Head of caudate nucleus (tissue), 42 donors: ENCODE data around the gene AHCYL2.
"Not testable (repeated sequence)": the region's sequence is repeated elsewhere in the genome, so short reads cannot be mapped to it uniquely, and the experiment has no call there.

Source experiments
- DNase-seq, 42 donors: peaks; one replicate each; pipeline versions ENCODE4 v3.0.0 to v3.0.0-alpha.2; 2020 to 2021; ENCODE audit warnings: mixed read lengths in 7 of 42
- intact Hi-C: fragments of 100-400 bp; cut with DNase I; formaldehyde crosslinking; loops from one replicate; pipeline ENCODE4 v1.15.0; 2022

The AHCYL2 gene

DNA sequence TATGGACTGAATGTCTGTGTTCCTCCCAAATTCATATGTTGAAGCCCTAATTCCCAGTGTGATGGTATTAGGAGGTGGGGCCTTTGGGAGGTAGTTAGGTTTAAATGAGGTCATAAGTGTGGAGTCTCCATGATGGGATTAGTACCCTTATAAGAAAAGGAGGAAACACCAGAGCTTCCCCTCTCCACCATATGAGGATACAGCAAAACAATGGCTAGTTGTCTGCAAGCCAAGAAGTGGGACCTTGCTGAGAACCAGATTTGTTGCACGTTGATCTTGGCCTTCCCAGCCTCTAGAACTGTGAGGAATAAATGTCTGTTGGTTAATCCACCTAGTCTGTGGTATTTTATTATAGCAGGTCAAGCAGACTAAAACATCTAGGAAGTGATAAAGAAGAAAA is 102.2 kb downstream of the AHCYL2 start:
- DNase-seq, result no peak
- intact Hi-C loops, result no loop called here

DNA sequence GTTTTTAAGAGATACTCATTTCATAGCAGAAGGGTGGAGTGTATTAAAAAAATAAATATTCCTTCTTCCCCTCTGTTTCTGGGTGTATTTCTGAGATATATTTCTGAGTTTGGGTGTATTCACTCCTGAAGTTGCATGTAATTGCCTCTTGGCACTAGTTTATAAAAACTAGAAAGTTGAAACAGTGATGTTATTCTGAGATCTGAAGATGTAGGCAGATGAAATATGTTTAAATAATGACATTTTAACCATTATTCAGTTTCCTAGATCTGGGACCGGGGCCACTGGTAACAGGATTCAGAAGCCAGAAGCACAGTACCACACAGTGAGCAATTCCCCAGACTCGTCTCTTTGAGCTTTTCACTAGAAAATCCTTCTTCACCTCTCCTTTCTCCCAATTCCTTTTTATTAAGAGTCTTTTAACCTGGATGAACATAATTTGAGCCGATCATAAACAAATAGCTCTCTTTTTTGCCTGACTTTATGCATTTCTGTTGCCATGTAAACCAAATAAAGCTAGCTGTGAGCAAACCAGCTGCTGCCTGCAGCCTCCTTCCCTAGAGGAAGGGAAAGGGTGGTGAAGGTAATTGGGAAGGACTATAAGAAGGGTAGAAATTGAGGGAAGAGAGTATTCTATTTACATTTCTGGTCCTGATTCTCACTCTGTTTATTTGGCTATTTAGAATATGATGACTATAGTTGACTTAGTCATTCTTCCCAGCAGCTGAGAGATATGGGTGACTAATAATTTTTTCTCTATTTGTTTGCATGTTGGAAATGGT is 107.6 kb downstream of the AHCYL2 start:
- DNase-seq, result no peak
- intact Hi-C loops, result no loop called here

DNA sequence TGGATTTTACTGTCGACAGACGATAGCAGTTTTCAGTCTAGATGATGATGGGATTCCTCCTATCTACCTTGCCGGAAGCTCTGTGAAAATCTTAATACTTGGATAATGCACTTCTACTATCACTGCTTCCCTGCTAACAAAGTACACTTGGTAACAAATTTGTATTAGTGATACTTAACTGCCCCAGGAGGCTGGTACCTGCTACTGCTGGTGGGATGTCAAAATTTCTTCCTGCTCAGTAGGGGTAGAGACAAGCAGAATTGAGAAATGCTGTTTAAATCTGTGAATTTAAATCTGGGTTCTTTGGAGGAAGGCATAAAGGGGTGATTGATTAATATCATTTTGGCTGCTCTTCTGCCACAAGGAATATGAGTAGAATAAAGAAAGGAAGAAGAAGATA is 109.6 kb downstream of the AHCYL2 start:
- no peak for DNase-seq
- intact Hi-C loops, result no loop called here

DNA sequence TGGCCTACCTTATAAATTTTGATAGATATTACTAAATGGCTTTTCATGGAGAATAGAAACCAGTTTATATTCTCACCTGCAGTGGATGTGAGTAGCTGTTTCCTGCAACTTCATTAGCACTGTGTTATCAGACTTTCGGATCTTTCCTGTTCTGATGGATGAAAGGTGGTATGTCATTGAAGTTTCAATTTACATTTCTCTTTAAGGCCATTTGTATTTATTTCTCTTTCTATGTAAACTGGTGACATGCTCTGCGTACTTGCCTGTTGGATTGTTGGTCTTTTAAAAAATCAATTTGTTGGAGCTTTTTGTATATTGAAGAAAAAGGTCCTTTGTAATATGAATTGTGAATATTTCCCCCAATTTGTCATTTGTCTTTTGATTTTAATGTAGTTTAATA is 113.6 kb downstream of the AHCYL2 start:
- no peak for DNase-seq

DNA sequence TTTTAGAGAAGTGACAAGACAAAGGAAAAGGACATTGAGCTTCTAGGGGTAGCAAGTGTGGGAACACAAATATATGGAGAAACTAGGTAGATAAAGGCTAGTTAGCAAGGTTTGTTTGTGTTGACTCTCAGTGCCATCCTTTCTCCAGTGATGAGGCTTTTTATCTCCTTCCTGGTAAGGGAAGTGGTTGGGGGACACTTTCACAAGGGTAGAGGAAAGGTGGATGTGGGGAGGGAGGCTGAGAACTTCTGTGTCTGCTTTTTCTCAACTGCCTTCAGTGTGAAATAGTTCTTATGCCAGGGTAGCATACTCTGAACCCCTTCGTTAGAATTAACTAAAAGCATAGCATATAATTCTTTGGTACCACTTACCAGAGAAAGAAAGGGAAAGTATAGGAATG is 116.4 kb downstream of the AHCYL2 start:
- no peak for DNase-seq
- intact Hi-C loops, result no loop called here

More for the DNA sequence above, 113.6 kb downstream of the AHCYL2 start:
- intact Hi-C loops, result no loop called here

DNA sequence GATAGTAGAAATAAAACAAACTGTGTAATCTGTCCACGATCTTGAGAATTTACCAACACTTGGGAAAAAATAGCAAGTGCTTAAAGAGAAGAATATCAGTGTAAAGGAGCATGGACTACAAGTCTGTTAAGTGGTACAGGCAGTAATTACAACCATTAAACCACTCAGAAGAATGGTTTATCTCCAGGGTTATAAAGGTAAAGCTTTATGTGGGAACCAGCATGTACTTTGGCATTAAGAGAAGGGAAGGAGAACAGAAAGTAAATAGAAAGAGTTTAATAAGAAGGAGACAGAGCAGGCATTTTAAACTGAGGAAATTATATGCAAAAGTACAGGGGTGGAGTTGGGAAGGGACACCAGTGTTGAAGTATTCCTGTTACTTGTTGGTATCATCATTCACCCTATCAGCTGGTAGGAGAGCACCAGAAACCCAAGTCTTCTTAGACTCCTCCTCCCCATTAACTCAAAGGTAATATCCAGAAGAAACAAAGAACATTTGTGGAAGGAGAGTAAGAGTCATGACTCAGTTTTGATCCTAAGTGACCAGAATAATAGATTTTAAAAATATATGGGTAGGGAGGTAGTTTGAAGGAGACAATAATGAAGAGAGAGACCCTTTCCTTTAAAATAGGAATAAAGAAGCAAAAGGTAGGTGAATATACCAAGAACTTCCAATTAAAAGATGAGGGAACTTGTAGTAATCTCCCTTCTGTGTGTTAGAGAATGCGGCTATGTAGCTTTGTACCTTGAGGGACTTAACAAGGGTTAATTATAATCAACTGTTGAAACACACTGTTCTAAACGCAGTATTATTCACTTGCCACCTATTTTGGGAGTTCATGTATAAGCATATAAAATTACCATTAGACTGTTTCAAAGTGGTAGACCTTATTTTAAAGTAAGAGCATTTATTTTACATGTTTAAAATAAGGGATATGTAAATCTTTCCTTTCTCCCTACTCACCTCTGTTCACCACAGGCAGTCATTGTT is 117.3 kb downstream of the AHCYL2 start:
- intact Hi-C loops, result no loop called here
- DNase-seq, result no peak

DNA sequence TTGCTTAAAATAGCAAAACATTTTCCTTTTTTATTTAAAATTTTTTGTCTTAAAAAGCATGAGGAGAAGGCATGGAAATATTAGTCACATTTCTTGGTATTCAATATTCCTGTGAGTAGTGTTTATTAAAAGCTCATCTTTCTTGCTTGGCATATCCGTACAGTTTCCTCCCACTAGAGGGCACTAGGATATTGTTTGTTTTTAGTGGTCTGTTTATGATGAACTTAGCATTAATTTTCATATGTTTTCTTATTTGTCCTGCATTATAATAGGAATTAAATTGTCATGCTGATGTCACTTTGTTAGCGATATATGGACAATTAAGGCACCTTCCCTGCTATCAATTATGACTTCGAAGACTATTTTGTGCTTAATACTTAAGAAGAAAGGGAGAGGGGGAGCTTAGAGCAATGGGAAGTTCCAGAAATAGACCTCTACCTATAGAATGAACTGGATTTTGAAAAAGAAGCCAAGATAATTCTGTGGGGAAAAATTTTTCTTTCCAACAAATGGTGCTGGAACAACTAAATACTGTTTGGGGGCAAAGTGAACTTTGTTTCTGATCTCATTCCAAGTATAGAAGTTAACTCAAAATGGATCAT is 118.4 kb downstream of the AHCYL2 start:
- intact Hi-C loops, result no loop called here
- peak in 10 of 42 donors; percentile 5 to 59 (median 31) for DNase-seq

DNA sequence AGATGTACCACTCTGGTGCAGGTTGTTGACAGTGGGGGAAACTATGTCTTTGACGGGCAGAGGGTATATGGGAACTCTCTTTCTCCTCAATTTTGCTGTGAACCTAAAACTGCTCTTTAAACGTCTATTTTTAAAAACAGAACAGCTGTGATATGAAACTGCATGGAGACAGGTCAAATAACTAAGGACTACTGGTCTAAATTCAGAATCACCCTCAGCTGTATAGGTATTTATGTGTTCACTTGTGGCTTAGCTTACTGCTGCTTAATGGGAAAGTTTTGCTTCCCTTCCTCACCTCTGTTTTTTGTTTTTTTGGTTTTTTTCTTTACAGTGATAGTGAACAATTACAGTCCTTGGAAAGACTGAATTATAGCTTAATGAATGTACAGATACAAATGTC is 122.5 kb downstream of the AHCYL2 start:
- DNase-seq, result no peak
- intact Hi-C loops, result no loop called here

DNA sequence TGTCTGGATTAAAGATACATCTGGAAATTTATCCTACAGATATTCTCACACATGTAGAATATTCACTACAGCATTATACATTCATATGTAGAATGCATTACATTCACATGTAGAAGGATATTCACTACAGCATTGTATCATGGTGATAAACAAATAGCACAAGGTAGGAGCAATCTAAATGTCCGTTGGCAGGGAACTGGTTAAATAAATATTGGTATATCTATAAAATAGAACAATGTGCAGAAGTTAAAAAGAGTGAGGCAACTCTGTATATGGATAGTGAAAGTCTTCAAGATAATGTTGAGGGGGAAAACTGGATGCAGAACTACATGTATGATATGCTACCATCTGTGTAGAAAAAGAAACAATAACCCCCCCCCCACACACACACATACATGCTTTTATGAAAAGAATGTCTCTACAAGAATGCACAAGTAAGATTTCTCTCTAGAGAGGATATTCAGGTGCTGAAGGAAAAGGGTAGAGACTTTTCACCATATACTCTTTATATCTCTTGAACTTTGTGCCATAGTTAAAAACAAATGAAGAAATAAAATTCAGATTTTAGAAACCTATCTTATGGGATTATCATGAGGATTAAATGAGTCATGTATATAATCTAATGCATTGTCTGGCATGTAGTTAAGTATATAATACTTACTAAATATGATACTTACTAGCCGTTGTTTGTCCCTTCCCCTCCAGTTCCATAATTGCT is 123.4 kb downstream of the AHCYL2 start:
- no peak for DNase-seq
- intact Hi-C loops, result no loop called here

DNA sequence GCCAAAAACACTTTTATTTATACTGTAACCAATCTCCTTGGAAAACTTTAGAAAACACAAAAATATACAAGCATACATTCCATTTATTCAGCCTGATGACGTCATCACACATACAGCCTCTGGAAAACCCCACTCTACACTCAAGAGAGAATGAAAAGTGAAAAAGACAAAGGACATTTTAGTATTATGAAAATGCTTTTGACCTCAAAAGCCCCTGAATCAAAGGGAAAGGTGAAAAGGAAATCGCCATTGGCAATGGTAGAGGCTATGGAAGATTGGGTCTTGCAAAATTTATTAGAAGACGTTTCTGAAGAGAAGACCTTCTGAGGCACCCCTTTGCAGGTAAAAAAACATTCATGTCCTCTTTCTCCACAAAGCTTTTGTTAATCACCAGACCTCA is 126.5 kb downstream of the AHCYL2 start:
- intact Hi-C loops, result no loop called here
- no peak for DNase-seq

DNA sequence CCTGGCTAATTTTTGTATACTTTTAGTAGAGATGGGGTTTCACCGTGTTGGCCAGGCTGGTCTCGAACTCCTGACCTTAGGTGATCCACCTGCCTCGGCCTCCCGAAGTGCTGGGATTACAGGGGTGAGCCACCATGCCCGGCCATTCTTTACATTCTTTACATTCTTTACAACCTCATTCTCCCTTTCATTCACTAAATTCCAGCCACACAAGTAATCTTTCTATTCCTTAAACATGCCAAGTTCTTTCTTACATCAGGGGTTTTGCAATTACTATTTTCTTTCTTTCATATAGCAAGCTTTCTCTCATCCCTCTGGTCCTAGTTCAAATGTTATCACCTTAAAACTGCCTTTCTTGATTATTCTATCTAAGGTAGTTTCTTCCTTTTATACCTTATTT is 128.3 kb downstream of the AHCYL2 start:
- intact Hi-C loops, DNase-seq: not testable (repeated sequence)

DNA sequence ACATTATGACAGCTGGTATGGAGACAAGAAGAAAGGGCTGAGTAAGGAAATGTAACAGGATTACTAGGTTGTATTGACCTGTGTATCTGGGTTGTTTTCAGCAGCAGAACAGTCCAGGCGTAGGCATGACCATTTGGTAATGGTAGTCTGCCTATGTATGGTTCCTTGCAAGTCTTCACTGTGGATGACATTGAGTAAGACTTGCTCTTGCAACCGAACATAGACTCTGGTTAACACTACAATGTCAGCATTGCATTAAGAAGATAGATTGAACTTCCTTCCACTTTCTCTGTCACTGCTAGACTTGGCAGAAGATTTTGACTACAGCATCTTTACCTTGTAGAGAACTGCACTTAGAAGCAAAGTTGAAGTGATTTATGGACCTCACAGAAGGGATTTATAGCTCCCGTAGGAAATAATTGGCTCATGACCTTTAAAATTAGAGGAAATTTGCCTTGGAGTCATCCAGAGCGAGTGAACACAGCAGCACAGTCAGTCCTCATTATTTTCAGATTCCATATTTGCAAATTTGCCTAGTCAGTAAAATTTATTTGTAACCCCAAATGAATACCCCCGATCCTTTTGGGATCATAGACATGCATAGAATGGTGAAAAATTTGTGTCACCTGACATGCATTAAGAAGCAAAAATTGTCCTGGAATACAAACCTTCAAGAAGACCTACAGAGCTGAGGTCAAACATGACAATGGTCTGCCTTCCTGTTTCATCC is 129.8 kb downstream of the AHCYL2 start:
- intact Hi-C loops, result no loop called here
- no peak for DNase-seq

DNA sequence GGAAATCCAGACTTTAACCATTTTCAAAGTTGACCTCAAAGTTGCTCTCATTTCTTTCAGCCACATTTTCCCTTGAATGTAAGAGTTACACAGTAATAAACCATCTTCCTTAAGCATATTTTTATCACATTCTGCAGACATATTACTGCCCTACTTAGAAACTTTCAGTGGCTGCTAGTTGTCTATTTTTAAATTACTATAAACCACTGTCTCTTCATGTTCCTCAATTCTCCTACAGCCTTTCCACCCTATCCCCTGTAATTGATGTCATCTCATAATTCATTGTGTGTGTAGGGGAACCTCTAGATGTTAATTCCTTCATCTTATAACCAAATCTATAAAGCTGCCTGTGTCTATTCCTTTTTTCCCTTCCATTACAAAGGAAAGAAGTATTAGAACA is 131.3 kb downstream of the AHCYL2 start:
- DNase-seq, result no peak
- intact Hi-C loops, result no loop called here

DNA sequence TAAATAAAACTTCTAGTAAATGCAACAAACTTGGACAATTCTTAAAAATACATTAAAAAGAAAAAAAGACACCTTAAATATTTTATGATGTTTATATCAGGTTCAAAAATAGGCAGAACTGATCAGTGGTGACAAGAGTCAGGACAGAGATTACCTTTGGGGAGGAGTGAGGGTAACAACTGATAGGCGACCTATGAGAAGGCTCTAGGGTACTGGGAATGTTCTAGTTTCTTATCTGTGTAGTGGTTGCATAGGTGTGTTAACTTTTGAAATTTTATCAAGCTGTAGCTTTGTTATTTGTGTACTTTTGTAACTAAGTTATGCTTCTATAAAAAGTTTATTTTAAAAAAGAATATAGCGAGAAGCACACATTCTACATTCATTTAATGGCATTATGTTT is 134.3 kb downstream of the AHCYL2 start:
- intact Hi-C loops, result no loop called here
- no peak for DNase-seq

DNA sequence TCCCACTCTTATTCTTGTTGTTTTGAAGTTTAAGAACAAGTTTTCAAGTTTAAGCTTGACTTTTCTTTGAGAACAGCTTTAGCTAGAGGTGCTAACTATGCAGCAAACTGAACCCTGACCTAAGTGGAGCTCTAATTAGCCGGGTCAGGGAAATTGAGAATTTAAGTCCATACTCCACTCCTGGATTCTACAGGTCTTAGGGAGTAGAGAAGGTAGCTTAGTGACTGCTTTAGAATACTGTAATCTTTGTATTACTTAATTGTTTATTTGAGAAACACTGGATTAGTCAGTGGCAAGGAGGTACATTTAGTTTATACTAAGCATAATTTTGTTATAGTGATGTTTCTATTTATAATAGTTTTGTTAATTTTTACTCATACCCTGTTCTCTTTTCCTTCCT is 134.8 kb downstream of the AHCYL2 start:
- no peak for DNase-seq
- intact Hi-C loops, result loop anchor here (10.0 kb wide), 1 partner anchor 275 kb away; no protein-coding TSS in a partner anchor

DNA sequence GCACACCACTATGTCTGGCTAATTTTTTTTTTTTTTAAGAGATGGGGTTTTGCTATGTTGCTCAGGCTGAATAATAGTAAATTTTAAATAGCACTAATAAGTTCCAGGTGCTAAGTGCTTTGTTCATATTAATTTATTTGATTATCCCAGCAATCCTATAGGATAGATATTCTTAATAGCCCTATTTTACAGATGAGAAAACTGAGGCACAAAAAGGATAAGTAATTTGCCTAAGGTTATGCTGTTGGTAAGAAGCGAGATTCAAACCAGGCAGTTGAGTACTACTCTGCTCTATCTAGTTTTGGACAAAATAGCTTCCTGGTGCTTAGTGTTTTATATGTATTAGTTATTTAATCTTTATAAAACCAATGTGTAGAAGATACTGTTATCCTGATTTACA is 136.9 kb downstream of the AHCYL2 start:
- intact Hi-C loops, result loop anchor here (10.0 kb wide), 1 partner anchor 273 kb away; no protein-coding TSS in a partner anchor
- no peak for DNase-seq

DNA sequence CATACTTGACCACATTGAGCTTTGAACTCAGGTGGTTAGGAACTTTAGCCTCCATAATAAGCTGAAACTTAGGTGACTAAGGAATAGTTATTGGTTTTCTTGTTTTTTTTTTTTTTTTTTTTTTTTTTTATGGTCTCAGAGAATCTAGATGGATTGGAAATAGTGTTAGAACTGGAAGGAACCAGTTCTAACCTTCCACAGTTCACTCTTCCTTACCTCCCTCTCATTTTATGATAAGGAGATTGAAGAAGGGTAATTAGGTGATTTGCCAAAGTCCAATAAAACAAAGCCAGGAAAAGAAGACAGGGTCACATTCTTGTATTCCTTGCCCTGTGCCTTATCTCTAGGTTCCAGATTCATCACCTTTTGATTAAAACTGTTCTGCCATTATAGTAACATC is 137.7 kb downstream of the AHCYL2 start:
- intact Hi-C loops, result loop anchor here (10.0 kb wide), 1 partner anchor 272 kb away; no protein-coding TSS in a partner anchor
- DNase-seq, result no peak

DNA sequence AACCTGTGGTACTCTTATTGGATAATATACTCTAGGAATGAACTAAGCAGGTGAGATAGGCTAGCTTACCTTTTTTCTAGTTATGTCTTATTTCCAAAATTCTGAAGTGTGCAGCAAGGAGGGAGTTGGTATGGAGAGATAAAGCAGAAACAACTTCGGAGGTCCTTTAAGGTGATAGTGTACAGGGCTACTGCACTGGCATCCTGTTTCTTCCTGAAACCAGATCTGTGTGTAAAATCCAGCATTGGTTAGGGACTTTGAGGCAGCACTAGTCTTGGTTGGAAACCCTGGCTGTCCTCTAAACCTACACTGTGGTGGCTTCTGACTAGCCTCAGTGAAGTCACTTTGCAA is 142.5 kb downstream of the AHCYL2 start:
- intact Hi-C loops, result loop anchor here (5.0 to 10.0 kb wide), 2 partner anchors 105 to 267 kb away; no protein-coding TSS in a partner anchor
- no peak for DNase-seq
